BJ (cell line): ENCODE data around the gene WIPI1. TPM values are rescaled to one million over a fixed set of nuclear protein-coding genes. Genes with fewer than 3 reads are reported as not detected.

ENCODE experiments used
- CTCF ChIA-PET: fragments of 350-600 bp; formaldehyde crosslinking; extraction: SDS; loops from one replicate; lab custom pipeline; 2021; ENCODE audit warnings: antibody characterized with exemption, inconsistent platforms; lab: Yijun Ruan, JAX
- POLR2A ChIA-PET: fragments of 300-600 bp; sonication (Branson Sonifier 250); formaldehyde crosslinking; extraction: SDS; loops from one replicate; lab custom pipeline; 2021; ENCODE audit warnings: antibody characterized with exemption; lab: Charles Lee
- DNase-seq: peaks from one replicate; pipeline ENCODE4 v3.0.0-alpha.2; 2011; ENCODE audit warnings: low read depth
- H3K27me3 ChIP-seq: 2 replicates; pipeline ENCODE4 v1.6.0; 2011; ENCODE audit warnings: low read length; ENCODE audit not compliant: control insufficient read depth, insufficient read depth
- H3K36me3 ChIP-seq: 2 replicates; pipeline ENCODE4 v1.5.1; 2011; ENCODE audit warnings: low read length; ENCODE audit not compliant: control insufficient read depth, insufficient read depth
- H3K4me3 ChIP-seq: 2 replicates; pipeline ENCODE4 v1.5.1; 2011; ENCODE audit warnings: low read depth, mild to moderate bottlenecking, control low read depth, low read length
- CTCF ChIP-seq: IDR thresholded peaks from 2 replicates; pipeline ENCODE4 v1.5.1; 2011; ENCODE audit warnings: low read depth, mild to moderate bottlenecking, control low read depth, inconsistent platforms, low read length, moderate library complexity; ENCODE audit not compliant: insufficient read depth
- polyA plus RNA-seq: library from polyadenylated mRNA; depleted of rRNA; stranded (reverse); fragments of >200 nt; gene quantifications from 2 replicates; pipeline ENCODE4 v1.2.3, GENCODE V29; 2011

Gene WIPI1
- polyA plus RNA-seq, 1 experiment: 79.1 TPM

DNA sequence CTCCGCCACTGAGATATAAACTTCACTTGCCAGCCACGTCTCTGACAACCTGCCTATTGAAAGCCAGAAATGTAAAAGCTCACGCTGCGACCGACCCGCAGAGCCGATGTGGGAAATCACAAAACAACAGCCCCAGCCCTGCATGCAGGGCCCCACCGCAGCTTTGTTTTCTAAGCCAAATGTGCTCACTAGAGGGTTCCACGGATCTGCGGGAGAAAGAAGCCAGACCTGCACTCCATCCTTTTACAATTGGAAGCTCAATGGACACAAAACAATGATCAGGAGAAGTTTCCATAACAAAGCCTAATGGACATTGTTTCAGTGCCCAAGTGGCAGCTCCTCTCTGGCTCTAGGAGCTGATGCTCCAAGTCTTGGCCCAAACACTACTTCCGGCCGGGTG is 33.1 kb downstream of the WIPI1 start:
- peaks cover 15% of the 10 kb centered on the region for H3K36me3 ChIP-seq
- POLR2A ChIA-PET: no interaction called here
- no peak for DNase-seq
- TF ChIP-seq CTCF: no peak
- no peaks in the 10 kb centered on the region for H3K27me3 ChIP-seq
- CTCF ChIA-PET: interaction anchor here (0.9 to 1.8 kb wide), 4 partner anchors 12 to 161 kb away, joined by 3 to 8 read pairs (median 4); no protein-coding TSS in a partner anchor
- no peak overlapping the region for H3K4me3 ChIP-seq

DNA sequence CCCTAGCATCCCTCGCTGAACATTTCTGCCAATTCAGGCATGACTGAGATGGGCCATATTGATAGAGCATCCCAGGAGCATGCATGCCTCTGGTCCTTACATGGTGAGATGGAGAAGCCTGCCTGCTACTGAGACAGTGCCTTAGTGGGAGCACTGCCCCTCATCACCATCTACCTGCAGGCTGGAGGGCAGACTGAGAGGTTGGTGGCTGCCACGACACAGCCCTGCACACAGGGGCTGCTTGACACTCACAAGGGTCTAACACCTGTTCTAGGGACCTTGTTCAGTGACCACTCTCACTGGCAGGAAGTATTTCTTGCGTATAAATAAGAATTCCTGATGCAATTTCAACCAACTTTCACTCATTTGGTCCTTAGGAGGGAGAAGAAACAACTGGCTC is 34.0 kb downstream of the WIPI1 start:
- Histone ChIP-seq H3K36me3 (peaks cover 11% of the 10 kb centered on the region), H3K4me3 (no peak overlapping the region), H3K27me3 (no peaks in the 10 kb centered on the region)
- no peak for DNase-seq
- TF ChIP-seq CTCF: no peak
- ChIA-PET POLR2A (no interaction called here), CTCF (no interaction called here)

DNA sequence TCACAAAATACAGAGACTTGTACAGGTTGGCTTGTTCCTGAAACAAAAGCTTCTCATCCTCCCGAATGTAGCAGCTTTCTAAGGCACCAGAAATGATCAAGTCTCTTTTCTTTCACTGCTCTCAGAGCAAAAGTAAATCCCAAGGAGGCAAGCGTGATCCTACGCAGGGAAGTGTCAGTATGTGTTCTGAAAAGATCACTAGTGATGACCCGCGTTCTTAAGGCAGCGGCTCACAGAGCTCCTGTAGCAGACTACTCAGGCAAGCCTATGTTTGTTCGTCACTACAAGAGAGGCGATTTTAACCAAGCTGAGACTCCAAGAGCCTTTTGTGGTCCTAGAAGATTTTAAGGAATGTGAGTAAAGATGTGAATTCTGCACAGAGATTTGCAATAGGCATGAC is 34.5 kb downstream of the WIPI1 start:
- Histone ChIP-seq H3K36me3 (peaks cover 11% of the 10 kb centered on the region), H3K4me3 (no peak overlapping the region), H3K27me3 (no peaks in the 10 kb centered on the region)
- ChIA-PET CTCF (no interaction called here), POLR2A (no interaction called here)
- no peak for DNase-seq
- no peak for TF ChIP-seq CTCF

GRCh38 chr17:68421486-68421885 is 35.8 kb downstream of the WIPI1 start:
- TF ChIP-seq CTCF: no peak
- Histone ChIP-seq H3K4me3 (no peak overlapping the region), H3K36me3 (peaks cover 8% of the 10 kb centered on the region; the same call in 1 of the 2 replicates), H3K27me3 (no peaks in the 10 kb centered on the region)
- CTCF ChIA-PET: no interaction called here
- POLR2A ChIA-PET: no interaction called here
- no peak for DNase-seq

DNA sequence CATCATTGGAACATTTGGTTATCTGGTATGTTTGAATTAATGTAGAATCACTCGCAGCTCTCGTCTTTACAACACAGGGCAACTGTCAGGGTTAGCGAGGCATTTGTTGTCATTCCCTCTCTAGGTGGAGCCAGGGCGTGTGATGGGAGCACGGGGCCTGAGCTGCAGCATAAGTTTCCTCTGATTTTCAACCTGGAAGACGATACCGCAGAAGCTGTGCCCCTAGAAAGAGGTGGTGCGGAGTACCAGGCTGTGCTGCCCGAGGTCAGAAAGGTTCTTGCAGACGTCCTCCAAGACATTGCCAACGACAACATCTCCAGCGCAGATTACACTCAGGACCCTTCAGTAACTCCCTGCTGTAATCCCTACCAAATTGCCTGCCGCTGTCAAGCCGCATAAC is 37.2 kb downstream of the WIPI1 start:
- POLR2A ChIA-PET: no interaction called here
- Histone ChIP-seq H3K36me3 (peaks cover 2% of the 10 kb centered on the region; the same call in 1 of the 2 replicates), H3K4me3 (no peak overlapping the region), H3K27me3 (no peaks in the 10 kb centered on the region)
- CTCF ChIA-PET: no interaction called here
- TF ChIP-seq CTCF: no peak
- no peak for DNase-seq
